GM21786 (cell line): ENCODE measurements around the gene GCNT4.
"Not testable (repeated sequence)": the region's sequence is repeated elsewhere in the genome, so short reads cannot be mapped to it uniquely, and the experiment has no call there.

ENCODE experiments used
- ATAC-seq: cut with Tn5 transposase; IDR thresholded peaks from one replicate; pipeline ENCODE4 v1.9.1; 2021; ENCODE audit not compliant: unreplicated experiment

Gene GCNT4, protein sequence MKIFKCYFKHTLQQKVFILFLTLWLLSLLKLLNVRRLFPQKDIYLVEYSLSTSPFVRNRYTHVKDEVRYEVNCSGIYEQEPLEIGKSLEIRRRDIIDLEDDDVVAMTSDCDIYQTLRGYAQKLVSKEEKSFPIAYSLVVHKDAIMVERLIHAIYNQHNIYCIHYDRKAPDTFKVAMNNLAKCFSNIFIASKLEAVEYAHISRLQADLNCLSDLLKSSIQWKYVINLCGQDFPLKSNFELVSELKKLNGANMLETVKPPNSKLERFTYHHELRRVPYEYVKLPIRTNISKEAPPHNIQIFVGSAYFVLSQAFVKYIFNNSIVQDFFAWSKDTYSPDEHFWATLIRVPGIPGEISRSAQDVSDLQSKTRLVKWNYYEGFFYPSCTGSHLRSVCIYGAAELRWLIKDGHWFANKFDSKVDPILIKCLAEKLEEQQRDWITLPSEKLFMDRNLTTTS

GRCh38 chr5:75052192-75053053 is at the start of gene GCNT4:
TSS of gene GCNT4 (minus strand) at chr5:75052558. CDS start at chr5:75030037, 22,521 bp downstream.
- no peak for ATAC-seq

DNA sequence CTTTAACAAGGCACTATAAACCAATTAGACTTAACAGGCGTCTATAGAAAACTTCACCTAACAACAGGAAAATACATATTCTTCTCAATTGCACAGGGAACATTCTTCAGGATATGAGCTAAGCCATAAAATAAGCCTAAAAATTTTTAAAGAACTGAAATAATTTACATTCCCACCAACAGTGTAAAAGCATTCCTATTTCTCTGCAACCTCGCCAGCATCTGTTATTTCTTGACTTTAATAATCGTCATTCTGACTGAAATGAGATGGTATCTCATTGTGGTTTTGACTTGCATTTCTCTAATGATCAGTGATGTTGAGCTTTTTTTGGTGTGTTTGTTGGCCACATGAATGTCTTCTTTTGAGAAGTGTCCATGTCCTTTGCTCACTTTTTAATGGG is 43.6 kb upstream of the GCNT4 start:
- not testable (repeated sequence) for ATAC-seq

- no peak for ATAC-seq
Measured at GRCh38 chr5:75091597-75091996, 39.2 kb upstream of the GCNT4 start.

DNA sequence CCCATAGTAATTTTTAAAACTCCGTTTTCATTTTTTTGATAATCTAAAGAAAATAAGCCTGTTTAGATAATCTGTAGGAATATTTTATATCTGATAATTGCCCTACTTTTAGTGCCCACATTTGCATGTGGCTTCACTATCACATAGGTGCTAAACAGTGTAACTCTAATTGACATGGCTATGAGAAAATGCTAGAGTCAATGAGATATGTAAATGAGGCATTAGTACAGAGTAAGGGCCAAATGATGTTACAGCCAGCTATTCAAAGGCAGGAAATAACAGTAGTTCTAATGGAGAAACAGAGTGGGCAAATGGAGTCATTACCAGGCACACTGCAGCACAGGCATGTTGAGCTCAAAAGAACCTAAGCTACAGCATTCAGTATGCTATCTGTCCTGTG is 37.3 kb upstream of the GCNT4 start:
- ATAC-seq, result no peak

GRCh38 chr5:75089137-75089536 is 36.8 kb upstream of the GCNT4 start:
- ATAC-seq, result no peak

- ATAC-seq, result no peak
Measured at GRCh38 chr5:75088648-75089047, 36.3 kb upstream of the GCNT4 start.

- no peak for ATAC-seq
Measured at GRCh38 chr5:75081510-75081909, 29.2 kb upstream of the GCNT4 start.

- not testable (repeated sequence) for ATAC-seq
Measured at GRCh38 chr5:75079346-75079745, 27.0 kb upstream of the GCNT4 start.

- no peak for ATAC-seq
Measured at GRCh38 chr5:75078027-75078426, 25.7 kb upstream of the GCNT4 start.

DNA sequence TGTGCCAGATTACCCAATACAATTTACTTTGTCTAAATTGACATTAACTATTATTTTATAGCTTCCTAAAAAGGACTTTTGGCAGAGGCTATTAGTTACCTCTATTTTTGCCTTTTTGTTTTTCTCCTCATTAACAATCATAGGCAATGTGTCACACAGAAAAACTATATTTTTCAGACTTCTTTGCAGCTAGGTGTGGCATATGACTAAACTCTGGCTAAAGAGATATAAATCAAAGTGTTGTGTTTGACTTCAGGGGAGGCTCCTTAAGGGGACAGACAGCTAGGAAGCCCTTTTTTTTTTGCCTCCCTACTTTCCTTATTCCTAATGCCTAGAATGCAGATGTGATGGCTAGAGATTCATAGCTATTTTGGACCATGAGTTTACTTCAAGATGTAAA is 19.7 kb upstream of the GCNT4 start:
- no peak for ATAC-seq

- no peak for ATAC-seq
Measured at GRCh38 chr5:75071100-75071499, 18.7 kb upstream of the GCNT4 start.

DNA sequence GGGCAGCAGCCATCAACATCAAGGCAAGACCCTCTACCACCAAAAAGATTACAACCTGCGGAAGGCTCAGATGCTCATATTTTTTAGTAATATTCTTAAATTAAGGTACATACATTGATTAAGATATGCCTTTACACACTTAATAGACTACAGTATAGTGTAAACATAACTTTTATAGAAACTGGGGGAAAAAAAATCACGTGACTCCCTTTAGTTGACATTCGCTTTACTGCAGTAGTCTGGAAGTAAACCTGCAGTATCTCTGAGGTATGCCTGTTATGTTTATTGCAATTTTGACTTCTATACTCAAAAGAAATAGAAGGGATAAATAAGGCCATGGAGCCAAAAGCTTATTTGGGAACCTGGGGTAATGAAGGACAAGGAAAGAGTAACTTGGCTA is 15.1 kb upstream of the GCNT4 start:
- no peak for ATAC-seq

GRCh38 chr5:75062925-75063531 is 10.7 kb upstream of the GCNT4 start:
- ATAC-seq, result no peak

GRCh38 chr5:75059912-75060545 is 7.7 kb upstream of the GCNT4 start:
- ATAC-seq, result no peak

DNA sequence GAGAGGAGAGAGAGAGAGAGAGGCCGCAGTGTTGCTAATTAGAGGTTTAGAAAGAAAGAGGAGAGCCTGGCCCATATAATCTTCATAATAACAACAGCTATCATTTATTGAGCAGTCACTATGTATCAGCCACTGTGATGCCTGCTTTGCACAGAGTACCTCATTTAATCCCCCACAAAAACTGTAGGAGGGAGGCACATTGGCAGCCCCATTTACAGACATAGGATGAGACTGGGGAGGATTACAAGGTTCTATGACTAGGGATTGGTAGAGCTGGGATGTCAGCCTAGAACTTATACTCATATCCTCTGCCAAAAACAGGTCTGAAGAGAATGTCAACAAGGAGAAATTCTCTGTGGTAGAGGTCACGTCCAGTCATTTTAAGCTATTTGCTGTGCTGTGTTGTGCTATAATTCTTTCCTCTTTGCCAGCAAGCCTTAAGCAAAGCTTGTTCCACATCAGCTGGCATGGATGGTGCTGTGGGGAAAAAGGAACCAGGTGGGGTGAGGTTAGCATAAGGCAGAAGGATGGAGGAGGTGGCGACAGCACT is 6.7 kb upstream of the GCNT4 start:
- no peak for ATAC-seq

DNA sequence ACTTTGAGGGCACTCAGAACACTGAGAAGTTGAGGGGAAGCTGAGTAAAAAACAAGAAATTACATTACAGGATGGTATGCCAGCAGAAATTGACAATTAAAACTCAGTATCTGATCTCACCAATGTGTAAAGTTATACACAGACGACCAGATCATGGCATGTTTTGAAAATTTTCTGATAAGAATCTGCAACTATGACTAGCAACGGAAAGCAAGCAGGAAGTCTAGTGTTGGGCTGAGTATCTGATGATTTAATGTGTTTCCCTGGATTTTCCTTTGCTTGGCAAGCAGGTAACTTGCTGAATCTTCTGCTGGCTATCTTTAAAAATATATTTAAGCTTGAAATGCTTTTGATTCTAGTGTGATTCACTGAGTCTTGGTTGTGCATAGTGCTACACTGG is 5.2 kb upstream of the GCNT4 start:
- ATAC-seq, result no peak

DNA sequence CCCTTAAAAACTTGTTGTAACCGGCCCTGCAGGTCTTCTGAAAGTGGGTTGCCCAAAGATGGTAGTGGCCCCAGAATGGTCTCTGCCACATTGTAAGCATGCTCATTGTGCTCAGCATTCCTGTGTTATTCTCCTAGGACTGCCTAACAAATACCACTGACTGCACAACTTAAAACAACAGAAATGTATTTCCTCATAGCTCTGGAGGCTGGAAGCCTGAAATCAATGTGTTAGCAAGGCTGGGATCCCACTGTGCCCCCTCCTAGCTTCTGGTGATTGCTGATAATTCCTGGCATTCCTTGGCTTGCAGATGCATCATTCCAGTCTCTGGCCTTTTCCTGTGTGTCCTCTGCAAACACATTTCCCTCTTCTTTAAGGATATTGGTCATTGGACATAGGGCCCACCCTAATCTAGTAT is 3.4 kb upstream of the GCNT4 start:
- no peak for ATAC-seq

DNA sequence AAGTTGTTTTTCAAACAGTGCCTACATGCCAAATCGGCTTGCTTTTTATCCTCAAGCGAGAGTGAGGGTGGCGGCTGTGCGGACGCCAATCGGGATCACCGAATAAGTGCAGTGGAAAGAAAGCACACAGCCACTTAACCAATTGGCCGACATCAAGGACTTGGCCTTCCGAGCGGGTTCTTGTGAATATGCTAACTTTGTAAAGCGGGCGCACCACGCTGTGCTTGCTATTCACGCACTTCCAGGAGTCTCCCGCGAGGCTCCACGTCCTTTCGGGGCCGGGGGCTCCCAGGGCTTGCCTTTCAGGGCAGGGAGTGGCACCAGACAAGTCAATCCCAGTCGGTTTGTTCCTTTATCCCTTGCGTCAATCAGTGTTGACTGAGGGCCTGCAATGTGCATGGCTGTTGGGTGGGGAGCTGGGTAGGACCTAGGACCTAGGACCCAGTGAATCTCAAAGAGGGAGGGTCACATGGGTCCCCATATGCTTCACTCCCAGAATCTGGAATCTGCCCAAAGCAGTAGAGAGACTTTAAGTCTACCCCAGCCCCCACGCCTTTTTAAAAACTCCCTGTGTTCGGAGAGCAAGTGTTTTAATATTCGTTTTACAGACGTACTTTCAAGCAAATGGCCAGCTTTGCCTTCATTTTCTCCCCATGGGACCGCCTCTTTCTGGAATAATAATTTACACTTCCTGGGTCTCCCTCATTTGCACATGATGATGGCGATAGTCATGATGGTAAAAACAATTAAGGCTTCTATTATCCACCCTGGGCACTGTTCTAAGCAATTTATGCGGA is 2.0 kb upstream of the GCNT4 start:
- no peak for ATAC-seq

GRCh38 chr5:75053304-75054133 is 1.2 kb upstream of the GCNT4 start:
- ATAC-seq, result no peak
